Measurements from ENCODE around the gene ADD2. TPM values are rescaled to one million over a fixed set of nuclear protein-coding genes. Genes with fewer than 3 reads are reported as not detected.

Gene ADD2
- total and polyA plus RNA-seq, 4 donors = 0.08 to 156 (median 0.16) TPM; not detected in 1

GRCh38 chr2:70673041-70673647, 94.9 kb downstream of the ADD2 start:
- H3K36me3 ChIP-seq (ENCODE audit: control insufficient read depth in 4 of 4, insufficient read depth in 3 of 4, low read depth in 1 of 4, low read length in 3 of 4) = no peaks in the 10 kb centered on the region
- H3K9me3 ChIP-seq (ENCODE audit: control insufficient read depth in 4 of 4, low read length in 3 of 4) = no peaks in the 10 kb centered on the region
- no peak overlapping the region for H3K4me3 ChIP-seq (ENCODE audit: low read depth in 1 of 3, low read length in 3 of 3)
- H3K4me1 ChIP-seq (ENCODE audit: control insufficient read depth in 4 of 4, insufficient read depth in 4 of 4, low read length in 3 of 4) = no peaks in the 10 kb centered on the region
- DNase-seq (ENCODE audit: low spot score) = no peak
- WGBS = 72% methylated on average over 7 of the region's 7 CpGs
- no peak overlapping the region for H3K9ac ChIP-seq (ENCODE audit: low read depth in 1 of 2, low read length in 2 of 2)
- H3K27me3 ChIP-seq (ENCODE audit: control insufficient read depth in 4 of 4, insufficient read depth in 4 of 4, low read length in 3 of 4) = no peaks in the 10 kb centered on the region
- no peak for TF ChIP-seq JUND (IDR thresholded peaks at IDR 0.05)
- no peak for TF ChIP-seq NR2F2 (IDR thresholded peaks at IDR 0.05)
- no peak for TF ChIP-seq TAF1 (conservative IDR thresholded peaks at IDR 0.05)
- no peak for TF ChIP-seq RXRA (IDR thresholded peaks at IDR 0.05)
- TF ChIP-seq, protein P1, sequence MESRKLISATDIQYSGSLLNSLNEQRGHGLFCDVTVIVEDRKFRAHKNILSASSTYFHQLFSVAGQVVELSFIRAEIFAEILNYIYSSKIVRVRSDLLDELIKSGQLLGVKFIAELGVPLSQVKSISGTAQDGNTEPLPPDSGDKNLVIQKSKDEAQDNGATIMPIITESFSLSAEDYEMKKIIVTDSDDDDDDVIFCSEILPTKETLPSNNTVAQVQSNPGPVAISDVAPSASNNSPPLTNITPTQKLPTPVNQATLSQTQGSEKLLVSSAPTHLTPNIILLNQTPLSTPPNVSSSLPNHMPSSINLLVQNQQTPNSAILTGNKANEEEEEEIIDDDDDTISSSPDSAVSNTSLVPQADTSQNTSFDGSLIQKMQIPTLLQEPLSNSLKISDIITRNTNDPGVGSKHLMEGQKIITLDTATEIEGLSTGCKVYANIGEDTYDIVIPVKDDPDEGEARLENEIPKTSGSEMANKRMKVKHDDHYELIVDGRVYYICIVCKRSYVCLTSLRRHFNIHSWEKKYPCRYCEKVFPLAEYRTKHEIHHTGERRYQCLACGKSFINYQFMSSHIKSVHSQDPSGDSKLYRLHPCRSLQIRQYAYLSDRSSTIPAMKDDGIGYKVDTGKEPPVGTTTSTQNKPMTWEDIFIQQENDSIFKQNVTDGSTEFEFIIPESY (IDR thresholded peaks at IDR 0.05) = no peak
- H3K27ac ChIP-seq (ENCODE audit: low read depth in 1 of 2, low read length in 2 of 2) = no peak overlapping the region

- no peaks in the 10 kb centered on the region for H3K27me3 ChIP-seq (ENCODE audit: control insufficient read depth in 4 of 4, insufficient read depth in 4 of 4, low read length in 3 of 4)
- WGBS = 92% methylated on average over 7 of the region's 7 CpGs
- H3K27ac ChIP-seq (ENCODE audit: low read depth in 1 of 2, low read length in 2 of 2) = no peak overlapping the region
- no peaks in the 10 kb centered on the region for H3K36me3 ChIP-seq (ENCODE audit: control insufficient read depth in 4 of 4, insufficient read depth in 3 of 4, low read depth in 1 of 4, low read length in 3 of 4)
- TF ChIP-seq, protein P1 (IDR thresholded peaks at IDR 0.05) = no peak
- no peak overlapping the region for H3K9ac ChIP-seq (ENCODE audit: low read depth in 1 of 2, low read length in 2 of 2)
- no peaks in the 10 kb centered on the region for H3K4me1 ChIP-seq (ENCODE audit: control insufficient read depth in 4 of 4, insufficient read depth in 4 of 4, low read length in 3 of 4)
- no peaks in the 10 kb centered on the region for H3K9me3 ChIP-seq (ENCODE audit: control insufficient read depth in 4 of 4, low read length in 3 of 4)
- DNase-seq (ENCODE audit: low spot score) = no peak
- no peak overlapping the region for H3K4me3 ChIP-seq (ENCODE audit: low read depth in 1 of 3, low read length in 3 of 3)
These were observed 96.8 kb downstream of the ADD2 start for GRCh38 chr2:70671092-70671675.

GRCh38 chr2:70670626-70671025, 97.4 kb downstream of the ADD2 start:
- no peak for DNase-seq (ENCODE audit: low spot score)
- no peak overlapping the region for H3K4me3 ChIP-seq (ENCODE audit: low read depth in 1 of 3, low read length in 3 of 3)
- H3K4me1 ChIP-seq (ENCODE audit: control insufficient read depth in 4 of 4, insufficient read depth in 4 of 4, low read length in 3 of 4) = no peaks in the 10 kb centered on the region
- H3K9ac ChIP-seq (ENCODE audit: low read depth in 1 of 2, low read length in 2 of 2) = no peak overlapping the region
- no peaks in the 10 kb centered on the region for H3K9me3 ChIP-seq (ENCODE audit: control insufficient read depth in 4 of 4, low read length in 3 of 4)
- 86% methylated on average over 3 of the region's 3 CpGs for WGBS
- no peak for TF ChIP-seq NR2F2 (IDR thresholded peaks at IDR 0.05)
- no peak for TF ChIP-seq EGR1 (IDR thresholded peaks at IDR 0.05; ENCODE audit: low read depth in 2 of 2)
- no peak for TF ChIP-seq HNF4A (conservative IDR thresholded peaks at IDR 0.05)
- TF ChIP-seq SP1 (IDR thresholded peaks at IDR 0.05) = no peak
- no peak for TF ChIP-seq REST (IDR thresholded peaks at IDR 0.05)
- H3K27ac ChIP-seq (ENCODE audit: low read depth in 1 of 2, low read length in 2 of 2) = no peak overlapping the region
- no peaks in the 10 kb centered on the region for H3K36me3 ChIP-seq (ENCODE audit: control insufficient read depth in 4 of 4, insufficient read depth in 3 of 4, low read depth in 1 of 4, low read length in 3 of 4)
- H3K27me3 ChIP-seq (ENCODE audit: control insufficient read depth in 4 of 4, insufficient read depth in 4 of 4, low read length in 3 of 4) = no peaks in the 10 kb centered on the region

Data from liver (tissue), 9 donors.